Tibial nerve (tissue), 4 donors: ENCODE measurements around the gene SMARCD3. TPM values are rescaled to one million over a fixed set of nuclear protein-coding genes. Genes with fewer than 3 reads are reported as not detected.

ENCODE experiments used
- DNase-seq, 2 donors: peaks; one replicate each; pipeline ENCODE4 v3.0.0-alpha.2; 2019; ENCODE audit warnings: low spot score in 2 of 2
- H3K27ac ChIP-seq, 4 donors: fragments of 200-600 bp; sonication (generic) in 3 of 4; one replicate each; pipeline ENCODE4 v1.5.1; 2017 to 2019; ENCODE audit warnings: mild to moderate bottlenecking in 1 of 4
- H3K27me3 ChIP-seq, 2 donors: fragments of 200-600 bp; sonication (generic) in 1 of 2; one replicate each; pipeline versions ENCODE4 v1.5.1 to v1.6.0; 2017 to 2019
- H3K36me3 ChIP-seq, 3 donors: fragments of 200-600 bp; sonication (generic); one replicate each; pipeline ENCODE4 v1.5.1; 2018 to 2019
- H3K4me1 ChIP-seq, 4 donors: fragments of 200-600 bp; sonication (generic) in 3 of 4; one replicate each; pipeline ENCODE4 v1.5.1; 2017 to 2019
- H3K4me3 ChIP-seq, 4 donors: fragments of 200-600 bp; sonication (generic) in 3 of 4; one replicate each; pipeline ENCODE4 v1.5.1; 2017 to 2019; ENCODE audit warnings: mild to moderate bottlenecking in 1 of 4, moderate library complexity in 1 of 4
- H3K9me3 ChIP-seq, 4 donors: fragments of 200-600 bp; sonication (generic) in 3 of 4; one replicate each; pipeline ENCODE4 v1.5.1; 2017 to 2019
- CTCF ChIP-seq, 5 experiments: fragments of 200-600 bp in 3 of 5; fragments of 450-650 bp in 2 of 5; sonication (generic) in 3 of 5; IDR thresholded peaks; one replicate each; pipeline ENCODE4 v1.5.1; 2016 to 2019; ENCODE audit warnings: antibody characterized with exemption in 5 of 5, mild to moderate bottlenecking in 3 of 5, moderate library complexity in 2 of 5
- EP300 ChIP-seq, 2 donors: sonication (generic); formaldehyde crosslinking; IDR thresholded peaks; one replicate each; pipeline ENCODE4 v1.6.1; 2017; ENCODE audit warnings: antibody characterized with exemption in 2 of 2, mild to moderate bottlenecking in 1 of 2
- POLR2A ChIP-seq, 2 donors: fragments of 450-650 bp; IDR thresholded peaks; one replicate each; pipeline ENCODE4 v1.6.1; 2017; ENCODE audit warnings: antibody characterized with exemption in 2 of 2, mild to moderate bottlenecking in 2 of 2, moderate library complexity in 2 of 2
- WGBS, 2 donors: methylation state at CpG; one replicate each; pipeline ENCODE4 v1.1.5; 2018; 5-methylcytosine and 5-hydroxymethylcytosine counted together
- total RNA-seq, 4 donors: library from RNA; depleted of rRNA; stranded (reverse); fragments of >200 nt; gene quantifications; one replicate each; pipeline ENCODE4 v1.1.0, GENCODE V29; 2016

The SMARCD3 gene
- total RNA-seq, 4 donors from 2014 or later, result 55.5 to 97.2 (median 77.3) TPM

GRCh38 chr7:151212626-151213025, 35.9 kb downstream of the SMARCD3 start:
- H3K9me3 ChIP-seq, result no peaks in the 10 kb centered on the region
- H3K4me3 ChIP-seq, result no peak overlapping the region
- H3K27me3 ChIP-seq, result no peaks in the 10 kb centered on the region
- H3K36me3 ChIP-seq, result peaks cover 0 to 84% (median 17%) of the 10 kb centered on the region in 3 donors
- H3K4me1 ChIP-seq, result no peaks in the 10 kb centered on the region
- H3K27ac ChIP-seq, result no peak overlapping the region
- 86 to 92% methylated on average over 5 of the region's 5 CpGs for WGBS, 2 donors
- DNase-seq, result no peak
- TF ChIP-seq POLR2A (IDR thresholded peaks at IDR 0.05), result no peak
- no peak for TF ChIP-seq CTCF (IDR thresholded peaks at IDR 0.05)
- TF ChIP-seq EP300 (IDR thresholded peaks at IDR 0.05), result no peak

GRCh38 chr7:151211155-151211772, 37.2 kb downstream of the SMARCD3 start:
- WGBS, 2 donors, result 78 to 81% methylated on average over 3 of the region's 3 CpGs
- no peak overlapping the region for H3K4me3 ChIP-seq
- DNase-seq, result no peak
- H3K36me3 ChIP-seq, result peaks cover 0 to 70% (median 17%) of the 10 kb centered on the region in 3 donors
- no peaks in the 10 kb centered on the region for H3K27me3 ChIP-seq
- no peak for TF ChIP-seq POLR2A (IDR thresholded peaks at IDR 0.05)
- no peak for TF ChIP-seq CTCF (IDR thresholded peaks at IDR 0.05)
- H3K4me1 ChIP-seq, result no peaks in the 10 kb centered on the region
- H3K27ac ChIP-seq, result no peak overlapping the region
- no peaks in the 10 kb centered on the region for H3K9me3 ChIP-seq

GRCh38 chr7:151210087-151210854, 38.2 kb downstream of the SMARCD3 start, which contains the start of gene H2BK1:
H2BK1 (minus strand) TSS chr7:151210488; CDS start chr7:151210318, 170 bp downstream.
- Histone ChIP-seq H3K4me1 (no peaks in the 10 kb centered on the region), H3K9me3 (no peaks in the 10 kb centered on the region), H3K4me3 (no peak within 1 kb of the TSS), H3K27me3 (no peaks in the 10 kb centered on the region), H3K27ac (no peak within 1 kb of the TSS), H3K36me3 (peaks cover 0 to 61% (median 11%) of the 10 kb centered on the region in 3 donors)
- no peak for DNase-seq
- TF ChIP-seq POLR2A (IDR thresholded peaks at IDR 0.05), result no peak
- TF ChIP-seq CTCF (IDR thresholded peaks at IDR 0.05), result no peak
- TF ChIP-seq EP300 (IDR thresholded peaks at IDR 0.05), result no peak
- WGBS, 2 donors, result 81 to 82% methylated on average over 17 of the region's 17 CpGs

- TF ChIP-seq EP300 (IDR thresholded peaks at IDR 0.05) (no peak), CTCF (IDR thresholded peaks at IDR 0.05) (no peak), POLR2A (IDR thresholded peaks at IDR 0.05) (no peak)
- H3K9me3 ChIP-seq, result no peaks in the 10 kb centered on the region
- 88% methylated on average over 6 of the region's 6 CpGs for WGBS, 2 donors
- H3K27me3 ChIP-seq, result peaks cover 0 to under 1% of the 10 kb centered on the region in 2 donors
- no peak for DNase-seq
- no peaks in the 10 kb centered on the region for H3K4me1 ChIP-seq
- H3K36me3 ChIP-seq, result peaks cover 0 to 54% (median 10%) of the 10 kb centered on the region in 3 donors
- no peak overlapping the region for H3K27ac ChIP-seq
- no peak overlapping the region for H3K4me3 ChIP-seq
Measured at GRCh38 chr7:151209588-151209987, 38.9 kb downstream of the SMARCD3 start.

- TF ChIP-seq POLR2A (IDR thresholded peaks at IDR 0.05) (no peak), EP300 (IDR thresholded peaks at IDR 0.05) (no peak), CTCF (IDR thresholded peaks at IDR 0.05) (no peak)
- no peak for DNase-seq
- no peak overlapping the region for H3K27ac ChIP-seq
- no peaks in the 10 kb centered on the region for H3K9me3 ChIP-seq
- H3K36me3 ChIP-seq, result peaks cover 0 to 41% (median 0%) of the 10 kb centered on the region in 3 donors
- H3K27me3 ChIP-seq, result peaks cover 0 to 10% of the 10 kb centered on the region in 2 donors
- WGBS, 2 donors, result 62 to 68% methylated on average over 9 of the region's 9 CpGs
- no peak overlapping the region for H3K4me3 ChIP-seq
- no peaks in the 10 kb centered on the region for H3K4me1 ChIP-seq
Measured at GRCh38 chr7:151208253-151208862, 40.1 kb downstream of the SMARCD3 start.
